ENCODE data around the gene ELOVL7.

ELOVL7 gene

DNA sequence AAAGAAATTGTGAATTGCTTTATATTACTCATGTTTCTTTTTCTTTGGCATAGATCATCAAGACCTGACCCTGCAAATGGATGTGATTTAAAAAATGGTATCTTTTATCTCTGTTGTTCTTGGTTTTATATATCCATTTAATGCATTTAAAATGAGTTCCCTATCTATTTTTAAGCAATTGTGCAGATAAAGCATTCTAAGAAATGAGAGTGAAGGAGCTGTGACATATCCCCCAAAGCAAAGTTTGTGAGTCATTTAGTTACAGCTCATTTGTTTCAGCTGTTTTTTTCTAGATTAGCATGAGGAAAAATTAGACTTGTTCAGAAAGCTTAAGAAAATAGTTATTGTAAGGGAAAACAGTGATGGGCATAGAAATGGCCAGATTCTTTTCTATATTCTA, 7.6 kb upstream of the ELOVL7 start:
- H3K4me1 ChIP-seq (ENCODE audit: insufficient read depth, low read length, severe bottlenecking), result no peaks in the 10 kb centered on the region
- no peak overlapping the region for H3K4me3 ChIP-seq (ENCODE audit: low read depth, low read length, poor library complexity, severe bottlenecking)
- no peaks in the 10 kb centered on the region for H4K20me1 ChIP-seq (ENCODE audit: insufficient read depth, low read length)
- no peaks in the 10 kb centered on the region for H3F3A ChIP-seq (ENCODE audit: insufficient read depth, low read length)
- H3K27ac ChIP-seq (ENCODE audit: low read depth, low read length, poor library complexity, severe bottlenecking), result no peak overlapping the region
- no peak for TF ChIP-seq EZH2 (IDR thresholded peaks at IDR 0.05; ENCODE audit: borderline replicate concordance, low read length)
- TF ChIP-seq, protein P1, sequence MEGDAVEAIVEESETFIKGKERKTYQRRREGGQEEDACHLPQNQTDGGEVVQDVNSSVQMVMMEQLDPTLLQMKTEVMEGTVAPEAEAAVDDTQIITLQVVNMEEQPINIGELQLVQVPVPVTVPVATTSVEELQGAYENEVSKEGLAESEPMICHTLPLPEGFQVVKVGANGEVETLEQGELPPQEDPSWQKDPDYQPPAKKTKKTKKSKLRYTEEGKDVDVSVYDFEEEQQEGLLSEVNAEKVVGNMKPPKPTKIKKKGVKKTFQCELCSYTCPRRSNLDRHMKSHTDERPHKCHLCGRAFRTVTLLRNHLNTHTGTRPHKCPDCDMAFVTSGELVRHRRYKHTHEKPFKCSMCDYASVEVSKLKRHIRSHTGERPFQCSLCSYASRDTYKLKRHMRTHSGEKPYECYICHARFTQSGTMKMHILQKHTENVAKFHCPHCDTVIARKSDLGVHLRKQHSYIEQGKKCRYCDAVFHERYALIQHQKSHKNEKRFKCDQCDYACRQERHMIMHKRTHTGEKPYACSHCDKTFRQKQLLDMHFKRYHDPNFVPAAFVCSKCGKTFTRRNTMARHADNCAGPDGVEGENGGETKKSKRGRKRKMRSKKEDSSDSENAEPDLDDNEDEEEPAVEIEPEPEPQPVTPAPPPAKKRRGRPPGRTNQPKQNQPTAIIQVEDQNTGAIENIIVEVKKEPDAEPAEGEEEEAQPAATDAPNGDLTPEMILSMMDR (IDR thresholded peaks at IDR 0.05; ENCODE audit: low read length), result no peak
- no peak overlapping the region for H3K9ac ChIP-seq (ENCODE audit: low read length)
- H3K27me3 ChIP-seq (ENCODE audit: insufficient read depth, low read length), result no peaks in the 10 kb centered on the region
- H3K9me2 ChIP-seq (ENCODE audit: low read depth, low read length), result no peaks in the 10 kb centered on the region
- H3K36me3 ChIP-seq (ENCODE audit: insufficient read depth, low read length), result no peaks in the 10 kb centered on the region
- H3K79me2 ChIP-seq (ENCODE audit: insufficient read depth, low read length), result no peaks in the 10 kb centered on the region
- H3K4me2 ChIP-seq (ENCODE audit: low read length), result no peak overlapping the region
- no peaks in the 10 kb centered on the region for H3K9me3 ChIP-seq (ENCODE audit: low read length)
- no peak overlapping the region for H2AFZ ChIP-seq (ENCODE audit: low read length)

GRCh38 chr5:60846298-60846697, 2.2 kb upstream of the ELOVL7 start:
- Histone ChIP-seq H3K27me3 (ENCODE audit: insufficient read depth, low read length) (no peaks in the 10 kb centered on the region), H3F3A (ENCODE audit: insufficient read depth, low read length) (no peaks in the 10 kb centered on the region), H3K4me3 (ENCODE audit: low read depth, low read length, poor library complexity, severe bottlenecking) (no peak overlapping the region), H2AFZ (ENCODE audit: low read length) (no peak overlapping the region), H4K20me1 (ENCODE audit: insufficient read depth, low read length) (no peaks in the 10 kb centered on the region), H3K9me3 (ENCODE audit: low read length) (no peaks in the 10 kb centered on the region), H3K4me1 (ENCODE audit: insufficient read depth, low read length, severe bottlenecking) (peaks cover 5% of the 10 kb centered on the region), H3K36me3 (ENCODE audit: insufficient read depth, low read length) (no peaks in the 10 kb centered on the region), H3K9me2 (ENCODE audit: low read depth, low read length) (no peaks in the 10 kb centered on the region), H3K79me2 (ENCODE audit: insufficient read depth, low read length) (no peaks in the 10 kb centered on the region), H3K4me2 (ENCODE audit: low read length) (no peak overlapping the region), H3K27ac (ENCODE audit: low read depth, low read length, poor library complexity, severe bottlenecking) (no peak overlapping the region), H3K9ac (ENCODE audit: low read length) (no peak overlapping the region)
- no peak for TF ChIP-seq EZH2 (IDR thresholded peaks at IDR 0.05; ENCODE audit: borderline replicate concordance, low read length)
- TF ChIP-seq, protein P1 (IDR thresholded peaks at IDR 0.05; ENCODE audit: low read length), result no peak

DNA sequence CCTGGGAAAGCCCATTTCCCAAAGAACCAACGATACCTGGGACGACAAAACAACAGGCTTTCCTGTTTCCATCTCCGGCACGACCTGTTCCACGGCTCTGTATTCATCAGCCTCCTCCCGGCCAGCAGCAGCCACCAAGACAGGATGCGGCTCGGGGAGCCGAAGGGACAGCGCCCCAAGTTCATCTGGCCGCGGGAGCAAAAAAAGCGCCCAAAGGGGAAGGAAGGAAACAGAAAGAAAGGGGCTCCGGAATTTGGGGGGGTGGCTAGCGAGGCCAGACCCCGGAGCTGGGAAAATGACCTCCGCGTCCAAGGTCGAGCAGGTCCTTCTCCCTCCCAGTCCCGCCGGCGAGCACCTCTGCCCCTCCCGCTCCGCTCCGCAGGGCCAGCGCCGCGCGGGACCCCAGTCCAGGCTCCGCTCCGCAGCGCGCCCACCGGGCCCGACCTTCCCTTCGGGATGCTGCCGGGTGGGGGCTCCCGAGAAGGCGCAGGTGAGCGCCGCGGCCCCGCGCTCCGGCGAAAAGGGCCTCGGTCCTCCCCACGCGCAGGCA, 608 bp downstream of the ELOVL7 start:
- peak overlapping the region; percentile 83 for H3K4me3 ChIP-seq (ENCODE audit: low read depth, low read length, poor library complexity, severe bottlenecking)
- no peaks in the 10 kb centered on the region for H3K9me3 ChIP-seq (ENCODE audit: low read length)
- peaks cover 5% of the 10 kb centered on the region for H3K4me1 ChIP-seq (ENCODE audit: insufficient read depth, low read length, severe bottlenecking)
- peak overlapping the region; percentile 77 for H3K4me2 ChIP-seq (ENCODE audit: low read length)
- H3K27ac ChIP-seq (ENCODE audit: low read depth, low read length, poor library complexity, severe bottlenecking), result no peak overlapping the region
- H3K27me3 ChIP-seq (ENCODE audit: insufficient read depth, low read length), result no peaks in the 10 kb centered on the region
- TF ChIP-seq, protein P1 (IDR thresholded peaks at IDR 0.05; ENCODE audit: low read length), result no peak
- no peak for TF ChIP-seq EZH2 (IDR thresholded peaks at IDR 0.05; ENCODE audit: borderline replicate concordance, low read length)
- no peak overlapping the region for H2AFZ ChIP-seq (ENCODE audit: low read length)
- H3K9me2 ChIP-seq (ENCODE audit: low read depth, low read length), result no peaks in the 10 kb centered on the region
- H3K79me2 ChIP-seq (ENCODE audit: insufficient read depth, low read length), result no peaks in the 10 kb centered on the region
- no peaks in the 10 kb centered on the region for H3K36me3 ChIP-seq (ENCODE audit: insufficient read depth, low read length)
- no peaks in the 10 kb centered on the region for H4K20me1 ChIP-seq (ENCODE audit: insufficient read depth, low read length)
- H3K9ac ChIP-seq (ENCODE audit: low read length), result peak overlapping the region; percentile 54
- H3F3A ChIP-seq (ENCODE audit: insufficient read depth, low read length), result no peaks in the 10 kb centered on the region

Data from OCI-LY1 (cell line).